ENCODE results near the gene DLX4.

Gene DLX4

GRCh38 chr17:49970498-49970897, 1.5 kb downstream of the DLX4 start:
- DNase-seq = no peak

DNA sequence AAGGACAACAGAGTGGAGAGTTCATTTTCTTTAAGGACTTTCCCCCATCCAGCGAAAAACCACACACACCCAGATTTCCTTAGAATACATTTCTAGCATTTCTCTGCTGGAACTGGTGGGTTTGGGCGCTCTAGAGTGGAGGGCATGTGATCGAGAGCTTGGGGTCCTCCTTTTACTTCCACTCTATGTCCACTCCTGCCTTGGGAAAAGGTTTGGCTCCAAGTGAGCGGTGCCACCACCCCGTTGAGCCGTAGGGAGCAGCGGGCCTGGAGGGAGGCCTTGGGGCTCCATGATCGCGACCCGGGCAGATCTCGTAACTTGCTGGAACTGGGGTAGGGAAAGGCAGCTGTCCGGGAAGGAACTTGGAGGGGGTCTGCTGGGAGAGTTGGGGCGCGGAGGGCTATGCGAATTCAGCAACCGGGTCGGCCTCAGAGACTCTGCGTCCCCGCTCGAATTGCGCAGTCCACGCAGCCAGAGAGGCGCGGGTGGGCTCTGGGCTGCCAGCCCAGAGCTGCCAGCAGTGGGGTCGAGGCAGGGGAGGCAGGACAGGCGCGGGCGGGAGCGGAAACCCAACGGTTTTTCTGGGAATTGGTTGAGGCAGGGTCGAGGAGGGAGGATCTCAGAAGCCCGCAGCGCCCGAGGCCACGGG, 2.3 kb downstream of the DLX4 start:
- no peak for DNase-seq

- no peak for DNase-seq
These were observed 3.0 kb downstream of the DLX4 start for GRCh38 chr17:49971848-49972485.

GRCh38 chr17:49972486-49973270, 3.7 kb downstream of the DLX4 start:
- no peak for DNase-seq

DNA sequence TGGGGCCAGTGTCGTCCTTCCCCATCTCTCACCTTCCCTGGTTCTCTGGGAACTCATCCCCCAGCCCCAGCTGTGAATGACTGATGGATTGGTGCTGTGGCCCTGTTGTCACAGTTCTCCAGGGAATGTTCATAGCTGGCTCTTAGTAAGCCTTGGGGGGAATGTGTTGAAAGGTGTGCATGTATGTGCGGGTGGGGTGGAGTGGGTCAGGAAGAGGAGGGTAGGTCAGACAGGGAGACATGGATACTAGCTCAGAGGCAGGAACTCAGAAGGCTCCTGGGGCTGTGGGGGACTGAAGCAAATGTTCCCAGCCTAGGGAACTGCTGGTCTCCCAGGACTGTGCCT, 4.3 kb downstream of the DLX4 start:
- no peak for DNase-seq

GRCh38 chr17:49975531-49975930, 6.5 kb downstream of the DLX4 start:
- no peak for DNase-seq

GRCh38 chr17:49976163-49976827, 7.3 kb downstream of the DLX4 start:
- no peak for DNase-seq

DNA sequence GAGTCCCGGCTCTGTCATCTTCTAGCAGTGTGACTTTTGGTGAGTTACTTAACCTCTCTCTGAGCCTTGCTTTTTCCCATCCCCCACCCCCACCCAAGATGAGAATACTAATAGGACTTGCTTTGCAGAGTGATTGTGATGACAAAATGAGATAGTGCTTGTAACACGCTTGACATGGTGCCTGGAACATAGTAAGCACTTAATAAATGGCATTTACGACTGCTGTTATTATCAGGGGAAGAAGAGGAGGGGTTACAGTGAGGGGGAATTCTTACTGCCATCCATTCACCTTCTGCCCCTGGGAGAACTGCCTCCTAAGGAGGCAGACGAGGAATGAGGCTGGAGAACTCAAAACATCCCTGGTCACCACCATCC, 7.8 kb downstream of the DLX4 start:
- no peak for DNase-seq

GRCh38 chr17:49977463-49978389, 8.7 kb downstream of the DLX4 start:
- DNase-seq = no peak

DNA sequence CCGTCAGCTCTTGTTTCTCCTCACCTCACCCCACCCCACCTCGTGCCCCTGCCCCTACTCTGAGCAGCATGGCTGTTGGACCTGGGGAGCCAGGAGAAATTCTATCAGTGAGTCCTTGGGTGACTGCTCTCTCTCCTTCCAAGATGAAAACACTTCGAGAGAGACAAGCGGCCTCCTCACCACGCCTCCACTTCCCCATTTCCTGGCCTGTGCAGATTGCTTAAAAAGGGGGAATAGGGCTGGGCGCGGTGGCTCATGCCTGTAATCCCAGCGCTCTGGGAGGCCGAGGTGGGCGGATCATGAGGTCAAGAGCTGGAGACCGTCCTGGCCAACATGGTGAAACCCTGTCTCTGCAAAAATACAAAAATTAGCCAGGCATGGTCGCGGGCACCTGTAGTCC, 9.5 kb downstream of the DLX4 start:
- DNase-seq = no peak

GRCh38 chr17:49979748-49980479, 10.9 kb downstream of the DLX4 start:
- DNase-seq = no peak

GRCh38 chr17:49980703-49981197, 11.8 kb downstream of the DLX4 start:
- no peak for DNase-seq

DNA sequence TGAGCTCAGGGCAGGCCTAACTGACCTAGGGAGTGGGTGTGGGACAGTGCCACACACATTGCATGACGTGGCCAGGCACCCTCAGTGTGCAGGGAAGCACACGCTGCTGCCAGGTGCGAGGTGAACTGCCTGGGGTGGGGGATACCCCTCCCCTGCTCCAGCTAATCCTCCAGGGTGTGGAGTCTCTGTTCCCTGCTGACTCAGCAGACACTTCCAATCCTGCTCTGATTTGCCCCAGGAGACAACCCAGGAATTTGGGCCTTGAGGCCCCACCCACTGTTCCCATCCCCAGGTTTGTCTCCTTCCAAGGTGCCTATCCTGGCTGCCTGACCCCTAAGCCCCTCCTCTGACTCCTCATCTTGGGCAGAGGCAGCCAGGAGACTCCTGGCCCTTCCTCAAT, 15.3 kb downstream of the DLX4 start:
- DNase-seq = no peak

- DNase-seq = no peak
These were observed 15.8 kb downstream of the DLX4 start for GRCh38 chr17:49984776-49985175.

DNA sequence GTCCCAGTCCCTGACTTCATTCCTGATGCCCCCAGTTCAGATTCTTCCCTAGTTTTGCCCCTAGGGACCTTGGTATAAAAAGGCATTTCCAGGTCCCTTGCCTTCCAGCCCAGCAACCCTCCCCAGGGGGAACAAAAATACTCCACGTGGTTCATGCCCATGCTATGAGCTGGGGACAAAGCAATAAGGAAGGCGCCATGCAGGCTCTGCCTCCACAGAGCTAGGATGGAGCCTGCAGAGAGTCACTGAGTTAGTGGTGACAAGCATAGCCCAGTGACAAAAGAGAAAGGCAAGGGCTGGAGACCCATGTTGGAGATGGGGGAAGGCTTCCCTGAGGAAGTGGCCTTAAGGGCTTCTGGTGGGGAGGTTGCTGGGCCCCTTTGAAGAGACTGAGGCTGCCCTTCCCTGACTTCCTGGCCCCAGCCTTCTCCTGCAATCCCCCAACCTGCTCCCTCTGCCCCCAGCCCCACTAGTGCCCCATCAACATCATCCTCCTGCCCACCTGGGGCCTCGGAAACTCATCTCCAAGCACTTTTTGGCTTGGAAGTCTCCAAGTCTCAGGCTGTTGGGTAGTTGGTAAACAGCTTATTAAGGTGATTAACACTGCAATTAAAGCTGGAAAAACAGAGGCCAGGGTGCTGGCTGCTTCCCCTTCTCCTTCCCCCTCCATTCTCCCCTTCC, 16.5 kb downstream of the DLX4 start:
- no peak for DNase-seq

DNA sequence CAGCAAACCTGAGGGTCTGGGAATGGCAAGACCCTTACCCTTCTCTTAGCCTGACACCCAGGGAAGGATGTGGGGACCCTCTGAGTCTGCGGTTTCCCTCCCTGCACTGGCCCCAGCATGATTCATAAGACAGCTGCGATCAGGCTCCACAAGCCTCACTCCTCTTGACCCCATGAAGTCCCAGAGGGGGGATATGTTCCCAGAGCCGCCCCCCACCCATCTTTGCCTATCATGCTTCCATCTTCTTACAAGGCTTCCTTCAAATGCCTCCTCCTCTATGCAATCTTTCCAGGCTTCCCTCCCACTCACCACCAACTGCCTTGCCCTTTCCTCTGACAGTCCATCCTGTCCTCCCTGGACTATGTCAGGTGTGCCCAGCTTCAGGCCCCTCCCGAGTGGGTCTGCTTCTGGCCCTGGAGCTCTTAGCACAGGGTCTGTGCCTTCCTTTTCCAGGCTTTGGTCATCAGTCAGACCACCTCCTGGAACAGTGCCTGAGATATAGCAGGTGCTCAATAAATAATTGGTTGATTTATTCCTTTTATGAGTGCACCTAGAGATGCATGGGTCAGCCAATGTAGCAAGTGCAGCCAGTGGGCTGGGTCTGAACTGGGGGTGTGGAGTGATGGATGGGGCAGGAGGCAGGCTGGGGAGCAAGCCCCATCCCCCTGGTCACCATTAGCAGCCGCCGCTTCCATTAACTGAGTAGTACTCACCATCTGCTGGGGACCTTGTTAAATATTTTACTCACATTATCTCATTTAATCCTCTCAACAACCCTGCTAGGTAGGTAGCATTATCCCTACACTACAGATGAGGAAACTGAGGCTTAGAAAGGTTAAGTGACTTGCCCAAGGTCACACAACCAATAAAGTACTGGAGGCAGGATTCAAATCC, 17.7 kb downstream of the DLX4 start:
- no peak for DNase-seq

- DNase-seq = no peak
These were observed 18.2 kb downstream of the DLX4 start for GRCh38 chr17:49987290-49987585.

DNA sequence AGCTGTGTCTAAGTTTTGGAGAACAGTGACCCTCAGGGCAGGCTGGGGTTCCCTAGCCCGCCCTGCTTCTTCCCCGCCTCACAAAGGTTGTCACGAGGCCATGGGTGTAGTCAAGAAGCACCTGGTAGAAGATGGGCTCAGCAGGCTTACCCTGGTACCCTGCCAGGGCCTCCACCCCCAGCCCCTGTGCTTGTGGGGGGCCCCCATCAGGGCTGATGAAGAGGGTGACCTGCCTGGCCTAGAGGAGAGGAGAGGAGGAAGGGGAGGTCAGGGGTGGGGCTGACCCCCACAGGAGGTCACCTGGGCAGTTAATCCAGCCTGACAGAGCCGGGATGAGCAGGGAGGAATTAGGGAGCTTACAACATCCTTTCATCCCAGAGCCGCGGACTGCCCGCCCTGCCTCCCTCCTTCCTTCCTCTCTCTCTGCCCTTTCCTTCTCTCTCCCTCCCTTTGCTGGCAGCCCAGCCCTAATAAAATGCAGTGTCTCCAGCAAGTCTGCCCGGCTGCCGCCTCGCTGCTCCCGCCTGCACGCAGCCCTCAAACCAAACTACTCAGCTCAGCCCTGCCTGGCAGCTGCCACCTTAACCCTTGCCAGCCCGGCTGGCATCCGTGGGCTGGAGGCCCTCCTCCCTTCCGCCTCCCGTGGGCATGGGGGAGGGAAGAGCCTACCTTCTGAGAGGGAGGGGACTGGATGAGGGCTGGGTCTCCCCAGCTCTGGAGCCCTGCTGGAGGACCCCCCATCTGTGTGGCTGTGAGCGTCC, 18.9 kb downstream of the DLX4 start:
- no peak for DNase-seq

- DNase-seq = no peak
These were observed 20.5 kb downstream of the DLX4 start for GRCh38 chr17:49989518-49989880.

DNA sequence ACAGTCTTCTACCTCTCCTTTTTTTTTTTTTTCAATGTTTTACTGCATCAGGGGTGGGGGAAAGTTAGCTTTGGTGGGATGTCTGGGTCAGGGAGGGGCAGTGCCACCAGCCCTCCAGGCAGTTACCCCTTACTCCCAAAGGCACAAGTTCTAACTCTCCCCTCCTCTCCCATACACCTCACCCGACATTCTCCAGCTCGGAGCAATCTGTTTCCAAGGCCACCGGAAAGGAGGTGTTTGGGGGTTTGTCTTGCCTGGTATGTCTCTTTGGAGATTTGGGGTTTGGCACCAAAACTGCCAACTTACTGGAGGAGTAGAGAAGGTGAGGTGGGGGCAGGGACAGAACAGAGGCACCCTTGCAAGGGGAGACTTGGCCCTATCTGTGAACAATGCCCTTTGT, 21.3 kb downstream of the DLX4 start:
- DNase-seq = no peak
